GM19467 (cell line): ENCODE measurements around the gene SECISBP2L.
"Not testable (repeated sequence)": the region's sequence is repeated elsewhere in the genome, so short reads cannot be mapped to it uniquely, and the experiment has no call there.

Experiments
- ATAC-seq: cut with Tn5 transposase; IDR thresholded peaks from one replicate; pipeline ENCODE4 v1.9.1; 2021; ENCODE audit warnings: mild to moderate bottlenecking, moderate library complexity; ENCODE audit not compliant: unreplicated experiment

Gene SECISBP2L

GRCh38 chr15:49015896-49016295, 30.4 kb downstream of the SECISBP2L start:
- ATAC-seq, result no peak

- ATAC-seq, result no peak
These were observed 46.9 kb downstream of the SECISBP2L start for GRCh38 chr15:48999314-48999713.

- no peak for ATAC-seq
These were observed 50.0 kb downstream of the SECISBP2L start for GRCh38 chr15:48996276-48996675.

GRCh38 chr15:48993380-48993779, 52.9 kb downstream of the SECISBP2L start:
- ATAC-seq, result no peak

GRCh38 chr15:48992545-48992944, 53.7 kb downstream of the SECISBP2L start:
- ATAC-seq, result no peak

GRCh38 chr15:48992096-48992495, 54.1 kb downstream of the SECISBP2L start:
- ATAC-seq, result no peak

GRCh38 chr15:48989170-48989569, 57.1 kb downstream of the SECISBP2L start:
- no peak for ATAC-seq

DNA sequence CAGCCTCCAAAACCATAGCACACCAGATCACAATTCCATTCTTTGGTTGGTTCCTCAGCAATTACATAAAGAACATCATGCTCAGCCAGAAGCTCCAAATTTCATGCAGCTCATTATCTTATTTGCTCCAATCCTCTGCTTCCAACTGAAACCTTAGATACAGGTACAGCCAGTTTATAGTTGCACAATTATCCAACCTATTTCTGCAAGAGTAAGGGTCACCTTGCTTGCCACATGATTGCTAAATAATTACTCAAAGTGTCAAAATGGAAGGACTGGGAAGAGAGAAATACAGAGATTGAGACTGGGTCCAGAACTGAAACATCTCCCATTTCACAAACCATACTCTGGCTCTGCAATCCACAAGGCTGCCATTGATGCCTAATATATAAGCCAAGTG, 59.1 kb downstream of the SECISBP2L start:
- ATAC-seq, result no peak

GRCh38 chr15:48986240-48986639, 60.0 kb downstream of the SECISBP2L start:
- ATAC-seq, result no peak

GRCh38 chr15:48985516-48985915, 60.7 kb downstream of the SECISBP2L start:
- ATAC-seq, result no peak

- ATAC-seq, result no peak
These were observed 61.4 kb downstream of the SECISBP2L start for GRCh38 chr15:48984811-48985352.

DNA sequence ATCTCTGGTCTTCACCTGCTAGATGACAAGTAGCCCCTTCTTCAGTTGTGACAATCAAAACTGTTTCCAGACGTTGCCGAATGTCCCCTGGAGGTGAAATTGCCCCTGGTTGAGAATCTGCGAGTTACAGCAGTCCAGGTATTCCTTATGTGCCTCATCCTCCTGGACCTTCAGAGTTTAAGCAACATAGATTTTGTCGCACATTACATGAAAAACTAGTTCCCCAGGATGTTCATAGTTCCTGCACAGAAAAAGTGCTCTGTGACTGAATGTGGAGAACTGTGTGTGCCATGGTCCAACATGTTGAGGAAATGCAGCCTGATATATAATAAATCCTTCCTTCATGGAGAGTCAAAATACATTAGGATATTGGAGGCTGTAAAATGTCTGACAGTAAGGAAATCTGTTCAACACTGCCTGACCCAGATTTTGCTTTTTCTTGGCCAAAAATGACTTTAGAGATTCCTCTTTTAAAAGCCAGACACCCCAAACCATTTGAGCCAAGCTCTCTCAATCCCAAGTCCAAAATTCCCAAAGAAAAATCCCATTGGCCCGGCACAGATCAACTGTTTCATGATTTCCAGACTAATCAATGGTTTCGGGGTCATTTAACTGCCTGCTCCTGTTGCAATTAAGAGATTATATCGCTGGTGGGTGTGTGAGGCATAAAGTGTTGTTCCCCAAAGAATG, 62.1 kb downstream of the SECISBP2L start:
- ATAC-seq, result no peak

DNA sequence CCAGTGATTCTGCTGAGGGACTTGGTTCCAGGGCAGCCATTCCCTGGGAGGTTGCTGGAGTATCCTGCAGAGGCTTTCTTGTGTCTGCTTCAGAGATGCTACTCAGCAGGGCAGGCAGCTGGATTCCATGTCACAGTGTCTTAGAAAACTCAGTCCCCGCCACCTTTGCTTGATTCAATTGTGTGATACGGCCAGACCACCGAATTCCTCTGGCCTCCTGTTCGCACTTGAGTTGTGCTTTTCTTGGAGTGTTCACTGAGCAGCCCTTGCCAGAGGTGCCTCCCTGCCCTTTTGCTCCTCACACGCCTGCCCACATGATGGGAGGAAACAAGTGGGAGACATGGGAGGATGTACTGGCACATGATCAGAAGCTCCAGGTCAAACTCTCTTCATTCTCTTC, 62.9 kb downstream of the SECISBP2L start:
- ATAC-seq, result no peak

- no peak for ATAC-seq
These were observed 64.3 kb downstream of the SECISBP2L start for GRCh38 chr15:48981941-48982340.

- no peak for ATAC-seq
These were observed 67.6 kb downstream of the SECISBP2L start for GRCh38 chr15:48978638-48979037.

DNA sequence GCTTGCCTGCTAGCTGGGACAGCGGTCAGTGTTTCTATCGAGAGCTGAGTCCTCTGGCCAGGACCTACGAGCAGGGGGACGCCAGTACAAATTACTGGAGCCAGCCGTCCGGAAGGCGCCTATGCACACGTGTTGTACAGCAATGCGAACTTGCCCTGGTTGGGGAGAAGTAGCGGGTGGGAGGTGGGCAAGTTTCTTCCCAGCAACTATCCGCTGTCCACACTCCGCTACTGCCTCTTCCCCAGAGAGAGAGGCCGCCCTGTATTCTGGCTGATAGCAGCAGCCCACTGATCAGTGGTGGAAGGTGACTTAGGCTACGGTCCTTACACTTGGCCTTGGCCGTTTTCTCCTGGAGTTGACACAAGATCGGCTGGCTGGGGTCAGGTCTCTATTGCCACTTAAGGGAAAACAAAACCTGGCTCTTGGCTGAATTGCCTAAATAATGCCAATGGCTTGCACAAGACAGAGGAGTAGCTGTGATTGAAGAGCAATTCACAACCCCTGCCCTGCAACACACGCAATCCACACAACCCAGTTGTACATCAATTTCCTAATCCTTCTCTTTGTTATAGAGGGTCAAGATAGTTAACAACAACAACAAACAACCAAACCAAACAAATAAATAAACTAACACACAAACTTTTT, 69.7 kb downstream of the SECISBP2L start:
- no peak for ATAC-seq

DNA sequence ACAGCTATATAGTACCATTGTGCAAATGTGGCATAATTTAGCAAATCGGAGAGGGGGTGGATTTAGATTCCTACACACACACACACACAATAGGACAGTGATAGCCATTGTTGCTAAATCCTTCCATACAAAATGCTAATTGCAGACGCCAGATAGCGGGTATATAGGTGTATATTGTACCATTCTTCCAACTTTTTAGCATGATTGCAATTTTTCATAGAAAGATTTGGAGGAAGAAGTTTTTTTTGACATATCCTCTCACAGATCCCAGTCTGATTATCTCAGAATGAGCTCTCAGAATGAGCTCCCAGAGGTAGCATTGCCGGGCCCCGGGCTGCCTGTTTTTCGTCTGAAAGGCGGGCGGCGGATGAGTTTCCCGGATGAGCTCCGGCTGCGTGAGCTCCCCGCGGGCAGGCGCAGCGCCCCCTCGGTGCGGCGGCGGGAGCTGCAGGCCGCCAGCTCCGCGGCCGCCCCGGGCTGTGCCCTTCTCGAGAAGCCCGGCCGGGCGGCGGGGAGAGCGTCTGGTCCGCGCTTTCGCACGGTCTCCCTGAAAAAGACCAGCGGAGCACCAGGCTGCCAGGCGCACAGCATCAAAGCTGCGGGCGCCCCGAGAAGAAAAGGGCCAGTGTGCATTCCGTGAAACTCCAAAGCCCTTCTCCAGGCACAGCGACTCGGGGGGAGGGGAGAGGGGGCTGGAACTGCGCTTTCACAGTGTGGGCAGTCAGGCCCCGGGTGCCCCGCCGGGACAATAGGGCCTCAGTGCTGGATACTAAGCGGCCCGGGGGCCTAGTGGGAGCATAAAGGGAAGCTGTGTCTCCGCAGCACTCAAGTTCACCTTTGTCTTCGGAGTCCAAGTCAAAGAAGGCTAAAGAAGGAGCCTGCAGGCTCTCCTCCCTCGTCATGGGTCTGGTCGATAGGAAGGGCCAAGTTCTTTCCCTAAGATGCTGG, 70.5 kb downstream of the SECISBP2L start:
- peak; percentile 92 for ATAC-seq

DNA sequence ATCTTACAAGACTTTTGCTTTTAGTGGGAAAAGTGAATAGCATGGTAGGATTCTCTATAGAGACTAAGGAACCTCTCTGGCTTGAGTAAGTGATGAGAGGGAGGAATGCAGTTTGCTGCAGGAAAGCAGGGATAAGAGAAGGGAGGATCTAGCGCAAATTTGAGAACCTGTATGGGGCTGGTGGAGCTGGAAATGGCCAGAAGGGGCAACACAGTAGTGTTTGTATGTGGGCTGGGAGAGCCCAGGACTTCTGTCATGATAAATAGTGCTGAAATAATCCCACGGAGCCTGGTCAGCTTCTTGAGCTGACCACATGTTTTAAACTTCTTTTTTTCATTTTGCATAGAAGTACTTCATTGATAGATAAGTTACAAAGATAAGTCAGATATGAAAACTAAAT, 71.4 kb downstream of the SECISBP2L start:
- ATAC-seq, result no peak

DNA sequence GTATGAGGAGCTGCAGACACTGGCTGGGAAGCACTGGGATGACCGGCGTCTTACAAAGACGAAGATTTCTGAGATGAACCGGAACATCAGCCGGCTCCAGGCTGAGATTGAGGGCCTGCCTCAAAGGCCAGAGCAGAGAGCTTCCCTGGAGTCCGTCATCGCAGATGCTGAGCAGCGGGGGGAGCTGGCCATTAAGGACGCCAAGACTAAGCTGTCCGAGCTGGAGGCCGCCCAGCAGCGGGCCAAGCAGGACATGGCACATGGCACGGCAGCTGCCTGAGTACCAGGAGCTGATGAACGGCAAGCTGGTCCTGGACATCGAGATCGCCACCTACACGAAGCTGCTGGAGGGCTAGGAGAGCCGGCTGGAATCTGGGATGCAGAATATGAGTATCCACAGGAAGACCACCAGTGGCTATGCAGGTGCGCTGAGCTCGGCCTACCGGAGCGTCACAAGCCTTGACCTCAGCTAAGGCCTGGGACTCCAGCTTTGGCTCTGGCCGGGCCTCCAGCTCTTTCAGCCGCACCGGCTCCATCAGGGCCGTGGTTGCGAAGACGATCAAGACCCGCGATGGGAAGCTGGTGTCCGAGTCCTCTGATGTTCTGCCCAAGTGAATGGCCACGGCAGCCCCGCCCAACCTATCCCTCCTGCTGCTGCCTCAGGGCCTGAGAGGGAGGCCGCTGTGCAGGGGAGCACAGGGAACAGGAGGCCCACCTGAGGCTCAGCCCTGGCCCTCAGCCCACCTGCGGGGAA, 73.3 kb downstream of the SECISBP2L start:
- ATAC-seq, result no peak

- ATAC-seq, result not testable (repeated sequence)
These were observed 75.3 kb downstream of the SECISBP2L start for GRCh38 chr15:48970926-48971325.

DNA sequence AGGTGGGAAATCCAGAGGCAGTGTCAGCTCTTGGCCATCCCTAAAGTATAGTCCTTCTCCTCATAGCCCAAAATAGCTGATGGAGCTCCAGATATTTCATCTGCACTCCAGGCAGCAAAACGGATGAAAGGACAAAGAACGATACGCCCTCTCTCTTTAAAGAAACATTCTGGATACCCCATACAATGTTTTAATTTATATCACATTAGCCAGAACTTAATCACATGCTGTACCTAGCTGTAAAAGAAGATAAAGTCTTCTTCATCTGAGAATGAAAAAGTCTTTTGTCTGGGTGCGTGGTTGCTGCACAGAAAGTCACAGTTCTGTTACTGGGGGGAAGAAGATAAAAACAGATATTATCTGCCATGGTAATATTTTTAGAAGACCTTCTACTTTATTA, 78.2 kb downstream of the SECISBP2L start:
- no peak for ATAC-seq
